Measurements from ENCODE around the gene LGR4.

Gene LGR4

DNA sequence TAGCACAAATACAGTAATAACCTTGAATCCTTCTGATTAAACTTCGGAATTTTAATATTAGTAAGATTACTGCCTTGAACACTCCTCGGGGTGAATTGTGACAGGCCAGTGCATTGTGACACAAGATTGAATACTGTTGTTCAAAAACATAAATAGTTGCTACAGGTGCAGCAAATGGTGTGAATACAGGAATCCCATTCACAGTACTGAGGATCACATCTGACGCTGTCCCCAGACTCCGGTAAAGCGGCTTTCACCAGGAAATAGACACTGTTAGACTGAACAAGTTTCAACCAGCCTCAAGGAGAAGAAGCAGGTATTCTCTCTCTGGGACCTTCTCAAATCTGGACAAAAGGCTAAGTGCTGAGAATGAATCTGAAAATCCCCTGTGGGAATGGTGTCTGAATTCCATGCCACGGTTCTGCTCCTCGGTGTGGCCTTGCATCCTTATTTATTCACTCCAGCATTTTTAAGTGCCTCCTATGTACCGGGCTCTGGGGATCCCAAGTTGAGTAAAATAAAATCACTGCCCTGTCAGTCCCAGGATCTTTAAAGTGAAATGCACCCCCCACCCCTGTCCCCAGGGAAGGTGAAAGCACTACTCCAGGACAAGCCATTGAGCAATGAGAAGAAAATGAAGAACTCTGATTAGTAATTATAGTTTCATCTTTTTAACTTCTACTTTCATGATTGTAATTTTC lies 3.4 kb downstream of the LGR4 start:
- Histone ChIP-seq H3K4me3 (no peak overlapping the region), H3K27ac (peak overlapping the region in 1 of 2 donors; percentile 6), H3K9me3 (no peaks in the 10 kb centered on the region), H3K4me1 (peaks cover 0 to 62% (median 32%) of the 10 kb centered on the region in 4 donors), H3K36me3 (no peaks in the 10 kb centered on the region), H3K27me3 (no peaks in the 10 kb centered on the region)
- no peak for DNase-seq
- intact Hi-C loops (cut with DNase I; ENCODE audit: low total_unique reads), result loop anchor here (10.0 kb wide), 1 partner anchor 84 kb away; no protein-coding TSS in a partner anchor
- TF ChIP-seq, protein P1, sequence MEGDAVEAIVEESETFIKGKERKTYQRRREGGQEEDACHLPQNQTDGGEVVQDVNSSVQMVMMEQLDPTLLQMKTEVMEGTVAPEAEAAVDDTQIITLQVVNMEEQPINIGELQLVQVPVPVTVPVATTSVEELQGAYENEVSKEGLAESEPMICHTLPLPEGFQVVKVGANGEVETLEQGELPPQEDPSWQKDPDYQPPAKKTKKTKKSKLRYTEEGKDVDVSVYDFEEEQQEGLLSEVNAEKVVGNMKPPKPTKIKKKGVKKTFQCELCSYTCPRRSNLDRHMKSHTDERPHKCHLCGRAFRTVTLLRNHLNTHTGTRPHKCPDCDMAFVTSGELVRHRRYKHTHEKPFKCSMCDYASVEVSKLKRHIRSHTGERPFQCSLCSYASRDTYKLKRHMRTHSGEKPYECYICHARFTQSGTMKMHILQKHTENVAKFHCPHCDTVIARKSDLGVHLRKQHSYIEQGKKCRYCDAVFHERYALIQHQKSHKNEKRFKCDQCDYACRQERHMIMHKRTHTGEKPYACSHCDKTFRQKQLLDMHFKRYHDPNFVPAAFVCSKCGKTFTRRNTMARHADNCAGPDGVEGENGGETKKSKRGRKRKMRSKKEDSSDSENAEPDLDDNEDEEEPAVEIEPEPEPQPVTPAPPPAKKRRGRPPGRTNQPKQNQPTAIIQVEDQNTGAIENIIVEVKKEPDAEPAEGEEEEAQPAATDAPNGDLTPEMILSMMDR (IDR thresholded peaks at IDR 0.05), result no peak

- TF ChIP-seq, protein P1 (IDR thresholded peaks at IDR 0.05), result no peak
- H3K4me3 ChIP-seq, result no peak overlapping the region
- no peaks in the 10 kb centered on the region for H3K27me3 ChIP-seq
- no peak for DNase-seq
- no peaks in the 10 kb centered on the region for H3K9me3 ChIP-seq
- H3K27ac ChIP-seq, result no peak overlapping the region
- intact Hi-C loops (cut with DNase I; ENCODE audit: low total_unique reads), result loop anchor here (10.0 kb wide), 1 partner anchor 84 kb away; no protein-coding TSS in a partner anchor
- H3K4me1 ChIP-seq, result peaks cover 0 to 67% (median 35%) of the 10 kb centered on the region in 4 donors
- H3K36me3 ChIP-seq, result no peaks in the 10 kb centered on the region
Observed at GRCh38 chr11:27468209-27468994, 4.2 kb downstream of the LGR4 start.

DNA sequence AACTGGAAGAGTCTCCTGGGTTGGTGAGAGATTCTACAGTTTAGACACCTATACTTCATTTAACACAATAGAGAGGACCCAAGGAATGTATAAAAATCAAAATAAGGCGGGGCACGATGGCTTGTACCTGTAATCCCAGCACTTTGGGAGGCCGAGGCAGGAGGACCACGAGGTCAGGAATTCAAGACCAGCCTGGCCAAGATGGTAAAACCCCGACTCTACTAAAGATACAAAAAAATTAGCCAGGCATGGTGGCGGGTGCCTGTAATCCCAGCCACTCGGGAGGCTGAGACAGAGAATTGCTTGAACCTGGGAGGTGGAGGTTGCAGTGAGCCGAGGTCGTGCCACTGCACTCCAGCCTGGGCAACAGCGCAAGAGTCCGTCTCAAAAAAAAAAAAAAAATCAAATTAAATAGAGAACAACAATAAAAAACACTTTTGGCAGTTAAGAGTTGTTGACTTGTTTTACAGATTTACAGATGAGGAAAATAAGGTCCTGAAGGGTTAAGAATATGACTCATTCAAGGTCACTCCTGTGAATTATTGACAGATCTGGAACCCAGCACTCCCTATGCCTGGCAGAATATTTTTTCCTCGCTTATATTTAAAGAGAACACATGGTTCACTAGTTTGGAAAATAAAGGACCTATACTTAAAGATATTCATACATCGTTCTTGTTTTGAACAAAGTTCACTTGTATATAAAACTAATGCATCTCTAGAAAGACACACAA lies 5.2 kb downstream of the LGR4 start:
- H3K36me3 ChIP-seq, result no peaks in the 10 kb centered on the region
- DNase-seq, result no peak
- no peak overlapping the region for H3K27ac ChIP-seq
- intact Hi-C loops (cut with DNase I; ENCODE audit: low total_unique reads), result loop anchor here (10.0 kb wide), 1 partner anchor 83 kb away; no protein-coding TSS in a partner anchor
- H3K27me3 ChIP-seq, result no peaks in the 10 kb centered on the region
- no peak overlapping the region for H3K4me3 ChIP-seq
- TF ChIP-seq, protein P1 (IDR thresholded peaks at IDR 0.05), result no peak
- no peaks in the 10 kb centered on the region for H3K9me3 ChIP-seq
- H3K4me1 ChIP-seq, result peaks cover 0 to 68% (median 36%) of the 10 kb centered on the region in 4 donors

DNA sequence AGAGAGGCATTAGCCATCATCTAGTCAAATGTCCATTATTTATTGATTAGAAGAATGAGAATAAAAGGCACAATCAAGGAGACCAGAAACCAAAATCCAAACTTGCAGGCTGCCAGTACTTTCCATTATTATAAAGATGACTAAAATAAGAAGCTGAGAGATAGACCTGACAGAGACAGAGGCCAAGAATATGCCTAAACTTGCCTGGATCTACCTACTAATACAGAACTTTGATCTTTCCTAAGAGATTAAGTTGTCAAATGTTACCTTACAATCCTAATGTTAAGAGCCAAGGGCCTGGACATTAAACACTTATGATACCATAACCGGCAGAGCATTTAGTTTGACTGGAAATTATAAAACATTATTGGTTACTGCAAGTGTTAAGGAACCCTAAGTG lies 6.2 kb downstream of the LGR4 start:
- TF ChIP-seq, protein P1 (IDR thresholded peaks at IDR 0.05), result no peak
- Histone ChIP-seq H3K4me1 (peaks cover 0 to 68% (median 36%) of the 10 kb centered on the region in 4 donors), H3K9me3 (no peaks in the 10 kb centered on the region), H3K36me3 (no peaks in the 10 kb centered on the region), H3K27me3 (no peaks in the 10 kb centered on the region), H3K27ac (no peak overlapping the region), H3K4me3 (no peak overlapping the region)
- no peak for DNase-seq
- intact Hi-C loops (cut with DNase I; ENCODE audit: low total_unique reads), result loop anchor here (10.0 kb wide), 1 partner anchor 82 kb away; no protein-coding TSS in a partner anchor

DNA sequence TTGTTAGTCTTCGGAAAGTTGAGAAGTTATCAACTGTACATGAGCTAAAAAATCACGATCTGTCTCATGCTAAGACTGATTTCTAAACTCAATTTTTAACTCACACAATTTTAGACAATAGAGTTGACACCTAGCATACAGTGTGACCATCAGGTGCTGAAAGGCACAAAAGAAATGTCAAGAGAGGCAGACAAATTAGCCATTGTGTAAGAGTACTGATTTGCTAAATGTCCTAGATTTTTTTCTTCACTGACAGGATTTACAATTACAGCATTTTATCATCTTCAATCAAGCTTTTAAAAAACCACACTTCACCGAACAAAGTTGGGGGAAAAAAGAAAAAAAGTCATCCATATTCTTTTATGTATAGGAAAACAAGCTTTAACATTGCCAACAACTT lies 7.0 kb downstream of the LGR4 start:
- intact Hi-C loops (cut with DNase I; ENCODE audit: low total_unique reads), result loop anchor here (10.0 kb wide), 1 partner anchor 81 kb away; no protein-coding TSS in a partner anchor
- H3K27ac ChIP-seq, result no peak overlapping the region
- no peaks in the 10 kb centered on the region for H3K27me3 ChIP-seq
- DNase-seq, result no peak
- H3K4me3 ChIP-seq, result no peak overlapping the region
- H3K9me3 ChIP-seq, result no peaks in the 10 kb centered on the region
- TF ChIP-seq, protein P1 (IDR thresholded peaks at IDR 0.05), result no peak
- H3K36me3 ChIP-seq, result no peaks in the 10 kb centered on the region
- H3K4me1 ChIP-seq, result peaks cover 0 to 63% (median 34%) of the 10 kb centered on the region in 4 donors
